Endothelial cell of umbilical vein (primary cell): ENCODE data around the gene PTDSS2. TPM values are rescaled to one million over a fixed set of nuclear protein-coding genes. Genes with fewer than 3 reads are reported as not detected.

Experiments used
- BruUV-seq: library from RNA; stranded (reverse); fragments of 400-500 nt; replicated peaks from 2 replicates; lab custom pipeline; 2021; lab: Mats Ljungman, UMichigan
- CTCF ChIA-PET: fragments of 300-600, 350-600 bp; sonication (Branson Sonifier 250); formaldehyde crosslinking; loops from one replicate; lab custom pipeline; 2021; ENCODE audit warnings: antibody characterized with exemption, inconsistent platforms; lab: Charles Lee
- POLR2A ChIA-PET: fragments of 300-600, 350-600 bp; sonication (Branson Sonifier 250); formaldehyde crosslinking; loops from one replicate; lab custom pipeline; 2021; ENCODE audit warnings: antibody characterized with exemption, inconsistent platforms; lab: Charles Lee
- DNase-seq: peaks from one replicate; pipeline ENCODE4 v3.0.0-alpha.2; 2011; ENCODE audit warnings: low read depth, low spot score
- FAIRE-seq: peaks from 2 replicates; lab custom pipeline; 2011; peaks lifted over from hg19 to GRCh38; lab: Jason Lieb, UNC
- H2AFZ ChIP-seq: 2 replicates; pipeline ENCODE4 v1.6.0; 2012; ENCODE audit warnings: low read depth, low read length, control low read depth, inconsistent platforms
- H3K27ac ChIP-seq: 2 replicates; pipeline ENCODE4 v1.5.1; 2011; ENCODE audit warnings: low read depth, mild to moderate bottlenecking, control low read depth, low read length, moderate library complexity; ENCODE audit not compliant: insufficient read depth
- H3K27me3 ChIP-seq, 2 experiments: 2 replicates each; pipeline versions ENCODE4 v1.6.0 to v1.6.1; 2011; ENCODE audit warnings: low read length in 2 of 2, mixed read lengths in 1 of 2; ENCODE audit not compliant: control insufficient read depth in 2 of 2, insufficient read depth in 2 of 2
- H3K36me3 ChIP-seq, 2 experiments: 2 replicates in 1 of 2; 3 replicates in 1 of 2; pipeline ENCODE4 v1.5.1; 2011; ENCODE audit warnings: low read length in 2 of 2, mild to moderate bottlenecking in 1 of 2, moderate library complexity in 1 of 2; ENCODE audit not compliant: control insufficient read depth in 2 of 2, insufficient read depth in 2 of 2; ENCODE audit errors: extremely low read depth in 1 of 2
- H3K4me1 ChIP-seq: 3 replicates; pipeline ENCODE4 v1.5.1; 2011; ENCODE audit warnings: mild to moderate bottlenecking, low read length; ENCODE audit not compliant: control insufficient read depth, insufficient read depth; ENCODE audit errors: extremely low read depth
- H3K4me2 ChIP-seq: 2 replicates; pipeline ENCODE4 v1.6.1; 2011; ENCODE audit warnings: low read length, control low read depth, mixed read lengths; ENCODE audit not compliant: insufficient read depth
- H3K4me3 ChIP-seq, 3 experiments: fragments of 200-600 bp in 1 of 3; sonication (generic), shearing (Covaris generic) in 1 of 3; replicated peaks in 1 of 3; 2 replicates each; pipeline ENCODE4 v1.5.1; 2011 to 2016; ENCODE audit warnings: control low read depth in 3 of 3, low read length in 3 of 3, mild to moderate bottlenecking in 2 of 3, inconsistent platforms in 1 of 3, low read depth in 1 of 3, moderate library complexity in 1 of 3; ENCODE audit not compliant: insufficient read depth in 1 of 3
- H3K79me2 ChIP-seq: 2 replicates; pipeline ENCODE4 v1.6.0; 2012; ENCODE audit warnings: low read length, inconsistent platforms; ENCODE audit not compliant: control insufficient read depth, insufficient read depth
- H3K9ac ChIP-seq: replicated peaks from 2 replicates; pipeline ENCODE3; 2011; ENCODE audit warnings: low read length, control low read depth; ENCODE audit not compliant: insufficient read depth; ENCODE audit errors: extremely low read depth
- H3K9me1 ChIP-seq: replicated peaks from 3 replicates; pipeline ENCODE4 v1.6.0; 2011; ENCODE audit warnings: mild to moderate bottlenecking, low read length; ENCODE audit not compliant: control insufficient read depth, insufficient read depth; ENCODE audit errors: extremely low read depth
- H3K9me3 ChIP-seq: replicated peaks from 2 replicates; pipeline ENCODE4 v1.5.1; 2012; ENCODE audit warnings: low read length, inconsistent platforms; ENCODE audit not compliant: control insufficient read depth, insufficient read depth
- H4K20me1 ChIP-seq: replicated peaks from 2 replicates; pipeline ENCODE3; 2011; ENCODE audit warnings: mild to moderate bottlenecking, low read length; ENCODE audit not compliant: control insufficient read depth, insufficient read depth; ENCODE audit errors: extremely low read depth
- CTCF ChIP-seq, 2 donors: IDR thresholded peaks; 1 replicate in 1 of 2; 2 replicates in 1 of 2; pipeline ENCODE4 v1.5.1; 2011; ENCODE audit warnings: low read length in 2 of 2, mild to moderate bottlenecking in 2 of 2, moderate library complexity in 2 of 2, control low read depth in 1 of 2, inconsistent platforms in 1 of 2, low read depth in 1 of 2; ENCODE audit not compliant: insufficient read depth in 1 of 2; ENCODE audit errors: extremely low read depth in 1 of 2
- EZH2 ChIP-seq: IDR thresholded peaks from 2 replicates; pipeline ENCODE4 v1.6.1; 2012; ENCODE audit warnings: borderline replicate concordance, low read depth, mild to moderate bottlenecking, moderate library complexity, low read length, inconsistent platforms; ENCODE audit not compliant: severe bottlenecking
- FOS ChIP-seq: IDR thresholded peaks from 2 replicates; pipeline ENCODE4 v1.6.1; 2011; ENCODE audit warnings: mild to moderate bottlenecking, low read length, moderate library complexity, borderline replicate concordance; ENCODE audit not compliant: insufficient read depth
- GATA2 ChIP-seq: IDR thresholded peaks from 2 replicates; pipeline ENCODE4 v1.7.0; 2011; ENCODE audit warnings: low read depth, mild to moderate bottlenecking, moderate library complexity, mixed read lengths, low read length; ENCODE audit not compliant: insufficient read length, insufficient read depth
- JUN ChIP-seq: IDR thresholded peaks from 2 replicates; pipeline ENCODE4 v1.6.1; 2011; ENCODE audit warnings: borderline replicate concordance, low read depth; ENCODE audit not compliant: insufficient read length, insufficient read depth
- MAX ChIP-seq: IDR thresholded peaks from 2 replicates; pipeline ENCODE4 v1.6.1; 2011; ENCODE audit not compliant: insufficient read depth, insufficient read length
- MYC ChIP-seq: IDR thresholded peaks from one replicate; pipeline ENCODE4 v1.6.1; 2011; ENCODE audit warnings: mild to moderate bottlenecking, low read depth, low read length
- POLR2A ChIP-seq: IDR thresholded peaks from 2 replicates; pipeline ENCODE4 v1.6.1; 2012; ENCODE audit warnings: low read depth, mild to moderate bottlenecking, control low read depth, low read length
- POLR2AphosphoS5 ChIP-seq: IDR thresholded peaks from 2 replicates; pipeline ENCODE4 v1.6.1; 2012; ENCODE audit warnings: low read depth, mild to moderate bottlenecking, control low read depth, low read length, moderate library complexity; ENCODE audit not compliant: insufficient read depth
- dilution Hi-C: fragments of 300-500 bp; cut with MboI; formaldehyde crosslinking; loops from one replicate; pipeline ENCODE4 v1.15.0; 2019; ENCODE audit warnings: low sequenced_read_pairs; ENCODE audit not compliant: extremely low pct_ligation_motif_present
- intact Hi-C: fragments of 100-400 bp; cut with micrococcal nuclease; formaldehyde crosslinking; loops from one replicate; pipeline ENCODE4 v1.10.0; 2022
- polyA plus RNA-seq, 4 experiments: library from polyadenylated mRNA; depleted of rRNA in 3 of 4; stranded (reverse) in 3 of 4; unstranded in 1 of 4; fragments of >200 nt; gene quantifications; 2 replicates each; pipeline versions ENCODE4 v1.2.1 to v1.2.3, GENCODE V29; 2011 to 2012; ENCODE audit warnings: missing spikeins in 1 of 4
- total RNA-seq: library from RNA; stranded (reverse); gene quantifications from 2 replicates; pipeline ENCODE4 v1.2.3, GENCODE V29; 2021

The PTDSS2 gene
- total and polyA plus RNA-seq, 2 donors (not counting 3 experiments of a cell fraction or from before 2014, with no cell fraction given) = 41.4 to 46.8 TPM

GRCh38 chr11:445765-446588, 4.1 kb upstream of the PTDSS2 start:
- ChIA-PET CTCF (interaction anchor here (1.3 to 1.6 kb wide), 2 partner anchors 28 to 49 kb away, joined by 3 read pairs; no protein-coding TSS in a partner anchor), POLR2A (no interaction called here)

More at GRCh38 chr11:445765-446588, 4.1 kb upstream of the PTDSS2 start:
- H3K4me3 ChIP-seq = no peak overlapping the region
- H4K20me1 ChIP-seq = no peaks in the 10 kb centered on the region
- H2AFZ ChIP-seq = no peak overlapping the region
- no peak overlapping the region for H3K4me2 ChIP-seq
- H3K9me3 ChIP-seq = no peaks in the 10 kb centered on the region
- peaks cover 6% of the 10 kb centered on the region for H3K4me1 ChIP-seq
- no peak overlapping the region for H3K9ac ChIP-seq
- FAIRE-seq (no peak), DNase-seq (no peak)
- no peak overlapping the region for H3K27ac ChIP-seq
- TF ChIP-seq POLR2A (no peak), FOS (no peak), MYC (no peak), JUN (no peak), POLR2AphosphoS5 (no peak), MAX (no peak), GATA2 (no peak), CTCF (IDR thresholded peaks at IDR 0.05; ENCODE audit: extremely low read depth in 1 of 2, insufficient read depth in 1 of 2, low read depth in 1 of 2, low read length in 2 of 2) (no peak), EZH2 (no peak)
- H3K79me2 ChIP-seq = peaks cover 10% of the 10 kb centered on the region
- dilution Hi-C loops (no loop called here), intact Hi-C loops (loop anchor here (5.0 kb wide), 1 partner anchor 194 kb away; no protein-coding TSS in a partner anchor)
- H3K27me3 ChIP-seq = peaks cover 0 to 2% of the 10 kb centered on the region in 2 experiments
- no peaks in the 10 kb centered on the region for H3K36me3 ChIP-seq
- no TSS peak for BruUV-seq
- H3K9me1 ChIP-seq = no peaks in the 10 kb centered on the region
